ENCODE measurements around the gene AMOTL2.

AMOTL2 gene

GRCh38 chr3:134364936-134365765 lies 9.1 kb downstream of the AMOTL2 start:
- no peak for DNase-seq

- peak; percentile 93 for DNase-seq
Measured at GRCh38 chr3:134364061-134364935, 9.9 kb downstream of the AMOTL2 start.

- no peak for DNase-seq
Measured at GRCh38 chr3:134363381-134363755, 10.9 kb downstream of the AMOTL2 start.

- DNase-seq = no peak
Measured at GRCh38 chr3:134362670-134363380, 11.4 kb downstream of the AMOTL2 start.

- no peak for DNase-seq
Measured at GRCh38 chr3:134362221-134362620, 12.0 kb downstream of the AMOTL2 start.

- DNase-seq = no peak
Measured at GRCh38 chr3:134361162-134361835, 12.9 kb downstream of the AMOTL2 start.

GRCh38 chr3:134360046-134360445 lies 14.2 kb downstream of the AMOTL2 start:
- DNase-seq = no peak

- no peak for DNase-seq
Measured at GRCh38 chr3:134359121-134360010, 14.9 kb downstream of the AMOTL2 start.

- no peak for DNase-seq
Measured at GRCh38 chr3:134357914-134358811, 16.1 kb downstream of the AMOTL2 start.

- DNase-seq = no peak
Measured at GRCh38 chr3:134357261-134357913, 16.9 kb downstream of the AMOTL2 start.

GRCh38 chr3:134356411-134357040 lies 17.7 kb downstream of the AMOTL2 start:
- DNase-seq = no peak

- no peak for DNase-seq
Measured at GRCh38 chr3:134355416-134355815, 18.8 kb downstream of the AMOTL2 start.

- DNase-seq = no peak
Measured at GRCh38 chr3:134354612-134355251, 19.5 kb downstream of the AMOTL2 start.

- no peak for DNase-seq
Measured at GRCh38 chr3:134353831-134354611, 20.2 kb downstream of the AMOTL2 start.

GRCh38 chr3:134353171-134353825 lies 20.9 kb downstream of the AMOTL2 start:
- DNase-seq = no peak

- DNase-seq = no peak
Measured at GRCh38 chr3:134352031-134352671, 22.1 kb downstream of the AMOTL2 start.

- DNase-seq = no peak
Measured at GRCh38 chr3:134351427-134351826, 22.8 kb downstream of the AMOTL2 start.
